WTC11 (cell line): ENCODE measurements around the gene CIBAR2. TPM values are rescaled to one million over a fixed set of nuclear protein-coding genes. Genes with fewer than 3 reads are reported as not detected.

Source experiments
- ATAC-seq: fragments of 200-7000 bp; cut with Tn5 transposase; 2 replicates; pipeline ENCODE4 v1.10.0; 2021; ENCODE audit warnings: mild to moderate bottlenecking, moderate library complexity
- CTCF ChIA-PET: fragments of 300-600 bp; sonication (Branson Sonifier 250); formaldehyde crosslinking; loops from one replicate; lab custom pipeline; 2021; ENCODE audit warnings: antibody characterized with exemption; lab: Charles Lee
- POLR2A ChIA-PET: fragments of 350-600 bp; sonication (Branson Sonifier 250); formaldehyde crosslinking; loops from one replicate; lab custom pipeline; 2021; ENCODE audit warnings: antibody characterized with exemption; lab: Charles Lee
- DNase-seq: peaks from one replicate; pipeline ENCODE4 v3.0.0; 2021; ENCODE audit warnings: low spot score
- H3K27ac Mint-ChIP-seq: 2 replicates; pipeline ENCODE4 v1.8.0; 2021; ENCODE audit warnings: mixed read lengths
- H3K27me3 Mint-ChIP-seq: 2 replicates; pipeline ENCODE4 v1.8.0; 2021; ENCODE audit warnings: low read depth, mild to moderate bottlenecking, moderate library complexity, mixed read lengths
- H3K36me3 Mint-ChIP-seq: 2 replicates; pipeline ENCODE4 v1.8.0; 2021; ENCODE audit warnings: mixed read lengths
- H3K4me1 Mint-ChIP-seq: 2 replicates; pipeline ENCODE4 v1.8.0; 2022; ENCODE audit warnings: mixed read lengths
- H3K4me3 Mint-ChIP-seq: 2 replicates; pipeline ENCODE4 v1.8.0; 2021; ENCODE audit warnings: mild to moderate bottlenecking, moderate library complexity, mixed read lengths
- H3K9me3 Mint-ChIP-seq: 2 replicates; pipeline ENCODE4 v1.8.0; 2021; ENCODE audit warnings: mixed read lengths
- CREB1 ChIP-seq: sonication (generic); formaldehyde crosslinking; IDR thresholded peaks from 2 replicates; pipeline ENCODE4 v1.8.0; 2023; ENCODE audit warnings: mild to moderate bottlenecking, missing genetic modification reagents
- GABPB1 ChIP-seq: sonication (generic); formaldehyde crosslinking; IDR thresholded peaks from 2 replicates; pipeline ENCODE4 v1.8.1; 2023; ENCODE audit warnings: mild to moderate bottlenecking, missing genetic modification reagents
- JAZF1 ChIP-seq: fragments of 250-450 bp; sonication (Bioruptor Pico); IDR thresholded peaks from 2 replicates; pipeline ENCODE4 v1.9.0; 2021; ENCODE audit warnings: moderate library complexity, mild to moderate bottlenecking, inconsistent platforms
- TEAD4 ChIP-seq: sonication (generic); formaldehyde crosslinking; IDR thresholded peaks from 2 replicates; pipeline ENCODE4 v1.8.0; 2022; ENCODE audit warnings: mild to moderate bottlenecking, missing genetic modification reagents
- ZNF232 ChIP-seq: sonication (generic); formaldehyde crosslinking; IDR thresholded peaks from 2 replicates; pipeline ENCODE4 v1.8.0; 2022; ENCODE audit warnings: mild to moderate bottlenecking, missing genetic modification reagents
- ZNF263 ChIP-seq: sonication (generic); formaldehyde crosslinking; IDR thresholded peaks from 2 replicates; pipeline ENCODE4 v1.8.1; 2022; ENCODE audit warnings: low read depth, mild to moderate bottlenecking, moderate library complexity, missing genetic modification reagents
- ZNF317 ChIP-seq: sonication (generic); formaldehyde crosslinking; IDR thresholded peaks from 2 replicates; pipeline ENCODE4 v1.8.1; 2023; ENCODE audit warnings: low read depth, mild to moderate bottlenecking, moderate library complexity, missing genetic modification reagents, borderline replicate concordance
- ZNF416 ChIP-seq: fragments of 250-450 bp; sonication (Bioruptor Pico); IDR thresholded peaks from 2 replicates; pipeline ENCODE4 v1.9.0; 2021; ENCODE audit warnings: mild to moderate bottlenecking, inconsistent platforms
- total RNA-seq: library from RNA; stranded (reverse); gene quantifications from 3 replicates; pipeline ENCODE4 v1.2.3, GENCODE V29; 2021
- TF ChIP-seq, protein P1 (sequence below): sonication (generic); formaldehyde crosslinking; IDR thresholded peaks from 2 replicates; pipeline ENCODE4 v1.8.1; 2023; ENCODE audit warnings: mild to moderate bottlenecking, missing genetic modification reagents, borderline replicate concordance
- TF ChIP-seq, protein P2 (sequence below): sonication (generic); formaldehyde crosslinking; IDR thresholded peaks from 2 replicates; pipeline ENCODE4 v1.8.1; 2023; ENCODE audit warnings: mild to moderate bottlenecking, missing genetic modification reagents, moderate library complexity
- TF ChIP-seq, protein P3 (sequence below): fragments of 250-450 bp; sonication (Bioruptor Pico); IDR thresholded peaks from 2 replicates; pipeline ENCODE4 v1.9.0; 2021; ENCODE audit warnings: mild to moderate bottlenecking, borderline replicate concordance
- TF ChIP-seq, protein P4 (sequence below): sonication (generic); formaldehyde crosslinking; IDR thresholded peaks from 2 replicates; pipeline ENCODE4 v1.8.1; 2023; ENCODE audit warnings: mild to moderate bottlenecking, missing genetic modification reagents, moderate library complexity
- TF ChIP-seq, protein P5 (sequence below): sonication (generic); formaldehyde crosslinking; conservative IDR thresholded peaks from 2 replicates; pipeline ENCODE4 v1.8.1; 2023; ENCODE audit warnings: mild to moderate bottlenecking, low read depth, missing genetic modification reagents, moderate library complexity
- TF ChIP-seq, protein P6 (sequence below): sonication (generic); formaldehyde crosslinking; IDR thresholded peaks from 2 replicates; pipeline ENCODE4 v1.8.0; 2023; ENCODE audit warnings: missing genetic modification reagents

CIBAR2 gene
- total RNA-seq, 1 experiment from 2014 or later: not detected

DNA sequence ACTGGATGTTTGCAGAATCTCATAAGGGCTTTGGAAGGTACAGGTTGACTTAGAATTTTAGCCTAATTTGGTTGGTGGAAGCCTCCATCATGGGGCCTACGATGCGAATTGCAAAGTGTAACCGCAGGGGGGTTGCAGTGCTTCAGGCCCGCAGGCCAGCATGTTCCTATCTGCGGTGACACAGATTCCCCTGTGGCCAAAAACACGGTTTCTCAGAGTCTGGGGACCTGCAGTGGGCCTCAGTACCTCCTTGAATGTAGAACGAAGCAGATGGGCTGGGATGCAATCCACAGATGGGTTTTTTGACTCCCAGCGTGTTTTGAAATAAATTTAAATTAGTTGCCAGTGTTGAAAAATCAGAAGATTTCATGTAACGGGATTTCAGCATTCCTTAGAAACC is 49.9 kb downstream of the CIBAR2 start (continued):
- TF ChIP-seq, protein P1, sequence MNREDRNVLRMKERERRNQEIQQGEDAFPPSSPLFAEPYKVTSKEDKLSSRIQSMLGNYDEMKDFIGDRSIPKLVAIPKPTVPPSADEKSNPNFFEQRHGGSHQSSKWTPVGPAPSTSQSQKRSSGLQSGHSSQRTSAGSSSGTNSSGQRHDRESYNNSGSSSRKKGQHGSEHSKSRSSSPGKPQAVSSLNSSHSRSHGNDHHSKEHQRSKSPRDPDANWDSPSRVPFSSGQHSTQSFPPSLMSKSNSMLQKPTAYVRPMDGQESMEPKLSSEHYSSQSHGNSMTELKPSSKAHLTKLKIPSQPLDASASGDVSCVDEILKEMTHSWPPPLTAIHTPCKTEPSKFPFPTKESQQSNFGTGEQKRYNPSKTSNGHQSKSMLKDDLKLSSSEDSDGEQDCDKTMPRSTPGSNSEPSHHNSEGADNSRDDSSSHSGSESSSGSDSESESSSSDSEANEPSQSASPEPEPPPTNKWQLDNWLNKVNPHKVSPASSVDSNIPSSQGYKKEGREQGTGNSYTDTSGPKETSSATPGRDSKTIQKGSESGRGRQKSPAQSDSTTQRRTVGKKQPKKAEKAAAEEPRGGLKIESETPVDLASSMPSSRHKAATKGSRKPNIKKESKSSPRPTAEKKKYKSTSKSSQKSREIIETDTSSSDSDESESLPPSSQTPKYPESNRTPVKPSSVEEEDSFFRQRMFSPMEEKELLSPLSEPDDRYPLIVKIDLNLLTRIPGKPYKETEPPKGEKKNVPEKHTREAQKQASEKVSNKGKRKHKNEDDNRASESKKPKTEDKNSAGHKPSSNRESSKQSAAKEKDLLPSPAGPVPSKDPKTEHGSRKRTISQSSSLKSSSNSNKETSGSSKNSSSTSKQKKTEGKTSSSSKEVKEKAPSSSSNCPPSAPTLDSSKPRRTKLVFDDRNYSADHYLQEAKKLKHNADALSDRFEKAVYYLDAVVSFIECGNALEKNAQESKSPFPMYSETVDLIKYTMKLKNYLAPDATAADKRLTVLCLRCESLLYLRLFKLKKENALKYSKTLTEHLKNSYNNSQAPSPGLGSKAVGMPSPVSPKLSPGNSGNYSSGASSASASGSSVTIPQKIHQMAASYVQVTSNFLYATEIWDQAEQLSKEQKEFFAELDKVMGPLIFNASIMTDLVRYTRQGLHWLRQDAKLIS (CRISPR knock-in tag): no peak
- TF ChIP-seq ZNF232 (CRISPR knock-in tag): no peak

DNA sequence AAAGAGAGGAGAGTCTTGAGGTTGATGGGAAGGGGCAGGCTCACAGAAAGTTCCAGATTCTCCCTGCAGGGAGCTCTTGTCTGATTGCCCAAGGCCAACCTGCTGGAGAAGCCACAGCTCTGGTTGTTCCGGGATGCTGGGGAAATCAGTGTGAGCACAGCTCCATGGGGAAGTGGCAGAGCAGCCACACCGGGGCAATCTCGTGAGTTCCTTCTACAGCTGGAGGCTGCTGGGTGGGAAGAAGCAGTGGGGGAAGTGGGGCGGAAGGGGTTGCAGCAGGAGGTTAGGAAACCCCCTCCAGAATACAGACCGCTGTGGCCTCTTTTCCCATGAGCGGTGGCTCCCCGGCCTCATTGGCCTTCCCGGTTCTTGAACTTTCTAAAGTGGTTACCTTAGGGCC is 50.7 kb downstream of the CIBAR2 start:
- ATAC-seq (no peak), DNase-seq (no peak)
- Mint-ChIP-seq H3K4me3 (no peak overlapping the region), H3K27me3 (no peaks in the 10 kb centered on the region), H3K36me3 (no peaks in the 10 kb centered on the region), H3K27ac (no peak overlapping the region), H3K4me1 (peaks cover 38% of the 10 kb centered on the region), H3K9me3 (no peaks in the 10 kb centered on the region)
- ChIA-PET POLR2A (no interaction called here), CTCF (interaction anchor here (1.2 kb wide), 1 partner anchor 25 kb away, joined by 6 read pairs; no protein-coding TSS in a partner anchor)
- TF ChIP-seq ZNF263 (CRISPR knock-in tag) (no peak), JAZF1 (no peak), ZNF416 (CRISPR knock-in tag) (no peak)

DNA sequence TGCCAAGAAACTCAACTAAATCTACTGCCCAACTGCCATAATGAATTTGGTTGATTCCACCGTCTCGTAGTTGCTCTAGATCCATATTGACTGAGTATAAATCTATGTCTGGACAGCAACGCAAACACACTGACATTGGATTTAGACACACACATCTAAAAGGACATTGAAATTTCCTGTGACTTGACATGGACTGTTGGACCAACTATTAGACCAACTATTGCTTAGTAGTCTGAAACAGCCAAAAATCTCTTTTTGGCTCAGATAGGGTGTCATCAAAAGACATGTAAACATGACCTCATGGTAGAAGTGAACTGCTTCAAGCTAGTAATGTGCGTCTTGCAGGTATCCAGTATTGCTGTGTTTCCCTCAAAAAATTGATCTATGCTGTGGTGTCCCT is 53.4 kb downstream of the CIBAR2 start:
- Mint-ChIP-seq H3K4me3 (no peak overlapping the region), H3K4me1 (peaks cover 42% of the 10 kb centered on the region), H3K9me3 (no peaks in the 10 kb centered on the region), H3K36me3 (no peaks in the 10 kb centered on the region), H3K27me3 (peaks cover 4% of the 10 kb centered on the region; the same call in 1 of the 2 replicates), H3K27ac (no peak overlapping the region)
- ATAC-seq: no peak
- ChIA-PET CTCF (interaction anchor here (3.4 kb wide), 1 partner anchor 56 kb away, joined by 10 read pairs; no protein-coding TSS in a partner anchor), POLR2A (no interaction called here)
- DNase-seq: no peak
- TF ChIP-seq CREB1 (CRISPR knock-in tag) (no peak), ZNF317 (CRISPR knock-in tag) (no peak), ZNF416 (CRISPR knock-in tag) (no peak), TEAD4 (CRISPR knock-in tag) (no peak), GABPB1 (CRISPR knock-in tag) (no peak)
- TF ChIP-seq, protein P2, sequence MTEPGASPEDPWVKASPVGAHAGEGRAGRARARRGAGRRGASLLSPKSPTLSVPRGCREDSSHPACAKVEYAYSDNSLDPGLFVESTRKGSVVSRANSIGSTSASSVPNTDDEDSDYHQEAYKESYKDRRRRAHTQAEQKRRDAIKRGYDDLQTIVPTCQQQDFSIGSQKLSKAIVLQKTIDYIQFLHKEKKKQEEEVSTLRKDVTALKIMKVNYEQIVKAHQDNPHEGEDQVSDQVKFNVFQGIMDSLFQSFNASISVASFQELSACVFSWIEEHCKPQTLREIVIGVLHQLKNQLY (CRISPR knock-in tag): no peak
- TF ChIP-seq, protein P1 (CRISPR knock-in tag): no peak
- TF ChIP-seq, protein P3, sequence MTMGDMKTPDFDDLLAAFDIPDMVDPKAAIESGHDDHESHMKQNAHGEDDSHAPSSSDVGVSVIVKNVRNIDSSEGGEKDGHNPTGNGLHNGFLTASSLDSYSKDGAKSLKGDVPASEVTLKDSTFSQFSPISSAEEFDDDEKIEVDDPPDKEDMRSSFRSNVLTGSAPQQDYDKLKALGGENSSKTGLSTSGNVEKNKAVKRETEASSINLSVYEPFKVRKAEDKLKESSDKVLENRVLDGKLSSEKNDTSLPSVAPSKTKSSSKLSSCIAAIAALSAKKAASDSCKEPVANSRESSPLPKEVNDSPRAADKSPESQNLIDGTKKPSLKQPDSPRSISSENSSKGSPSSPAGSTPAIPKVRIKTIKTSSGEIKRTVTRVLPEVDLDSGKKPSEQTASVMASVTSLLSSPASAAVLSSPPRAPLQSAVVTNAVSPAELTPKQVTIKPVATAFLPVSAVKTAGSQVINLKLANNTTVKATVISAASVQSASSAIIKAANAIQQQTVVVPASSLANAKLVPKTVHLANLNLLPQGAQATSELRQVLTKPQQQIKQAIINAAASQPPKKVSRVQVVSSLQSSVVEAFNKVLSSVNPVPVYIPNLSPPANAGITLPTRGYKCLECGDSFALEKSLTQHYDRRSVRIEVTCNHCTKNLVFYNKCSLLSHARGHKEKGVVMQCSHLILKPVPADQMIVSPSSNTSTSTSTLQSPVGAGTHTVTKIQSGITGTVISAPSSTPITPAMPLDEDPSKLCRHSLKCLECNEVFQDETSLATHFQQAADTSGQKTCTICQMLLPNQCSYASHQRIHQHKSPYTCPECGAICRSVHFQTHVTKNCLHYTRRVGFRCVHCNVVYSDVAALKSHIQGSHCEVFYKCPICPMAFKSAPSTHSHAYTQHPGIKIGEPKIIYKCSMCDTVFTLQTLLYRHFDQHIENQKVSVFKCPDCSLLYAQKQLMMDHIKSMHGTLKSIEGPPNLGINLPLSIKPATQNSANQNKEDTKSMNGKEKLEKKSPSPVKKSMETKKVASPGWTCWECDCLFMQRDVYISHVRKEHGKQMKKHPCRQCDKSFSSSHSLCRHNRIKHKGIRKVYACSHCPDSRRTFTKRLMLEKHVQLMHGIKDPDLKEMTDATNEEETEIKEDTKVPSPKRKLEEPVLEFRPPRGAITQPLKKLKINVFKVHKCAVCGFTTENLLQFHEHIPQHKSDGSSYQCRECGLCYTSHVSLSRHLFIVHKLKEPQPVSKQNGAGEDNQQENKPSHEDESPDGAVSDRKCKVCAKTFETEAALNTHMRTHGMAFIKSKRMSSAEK (CRISPR knock-in tag): no peak
- TF ChIP-seq, protein P4, sequence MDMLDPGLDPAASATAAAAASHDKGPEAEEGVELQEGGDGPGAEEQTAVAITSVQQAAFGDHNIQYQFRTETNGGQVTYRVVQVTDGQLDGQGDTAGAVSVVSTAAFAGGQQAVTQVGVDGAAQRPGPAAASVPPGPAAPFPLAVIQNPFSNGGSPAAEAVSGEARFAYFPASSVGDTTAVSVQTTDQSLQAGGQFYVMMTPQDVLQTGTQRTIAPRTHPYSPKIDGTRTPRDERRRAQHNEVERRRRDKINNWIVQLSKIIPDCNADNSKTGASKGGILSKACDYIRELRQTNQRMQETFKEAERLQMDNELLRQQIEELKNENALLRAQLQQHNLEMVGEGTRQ (CRISPR knock-in tag): no peak
- TF ChIP-seq, protein P5, sequence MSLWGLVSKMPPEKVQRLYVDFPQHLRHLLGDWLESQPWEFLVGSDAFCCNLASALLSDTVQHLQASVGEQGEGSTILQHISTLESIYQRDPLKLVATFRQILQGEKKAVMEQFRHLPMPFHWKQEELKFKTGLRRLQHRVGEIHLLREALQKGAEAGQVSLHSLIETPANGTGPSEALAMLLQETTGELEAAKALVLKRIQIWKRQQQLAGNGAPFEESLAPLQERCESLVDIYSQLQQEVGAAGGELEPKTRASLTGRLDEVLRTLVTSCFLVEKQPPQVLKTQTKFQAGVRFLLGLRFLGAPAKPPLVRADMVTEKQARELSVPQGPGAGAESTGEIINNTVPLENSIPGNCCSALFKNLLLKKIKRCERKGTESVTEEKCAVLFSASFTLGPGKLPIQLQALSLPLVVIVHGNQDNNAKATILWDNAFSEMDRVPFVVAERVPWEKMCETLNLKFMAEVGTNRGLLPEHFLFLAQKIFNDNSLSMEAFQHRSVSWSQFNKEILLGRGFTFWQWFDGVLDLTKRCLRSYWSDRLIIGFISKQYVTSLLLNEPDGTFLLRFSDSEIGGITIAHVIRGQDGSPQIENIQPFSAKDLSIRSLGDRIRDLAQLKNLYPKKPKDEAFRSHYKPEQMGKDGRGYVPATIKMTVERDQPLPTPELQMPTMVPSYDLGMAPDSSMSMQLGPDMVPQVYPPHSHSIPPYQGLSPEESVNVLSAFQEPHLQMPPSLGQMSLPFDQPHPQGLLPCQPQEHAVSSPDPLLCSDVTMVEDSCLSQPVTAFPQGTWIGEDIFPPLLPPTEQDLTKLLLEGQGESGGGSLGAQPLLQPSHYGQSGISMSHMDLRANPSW (CRISPR knock-in tag): no peak
- TF ChIP-seq, protein P6, sequence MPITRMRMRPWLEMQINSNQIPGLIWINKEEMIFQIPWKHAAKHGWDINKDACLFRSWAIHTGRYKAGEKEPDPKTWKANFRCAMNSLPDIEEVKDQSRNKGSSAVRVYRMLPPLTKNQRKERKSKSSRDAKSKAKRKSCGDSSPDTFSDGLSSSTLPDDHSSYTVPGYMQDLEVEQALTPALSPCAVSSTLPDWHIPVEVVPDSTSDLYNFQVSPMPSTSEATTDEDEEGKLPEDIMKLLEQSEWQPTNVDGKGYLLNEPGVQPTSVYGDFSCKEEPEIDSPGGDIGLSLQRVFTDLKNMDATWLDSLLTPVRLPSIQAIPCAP (CRISPR knock-in tag): no peak
